HG03060 (cell line): ENCODE results near the gene TEN1.
"Not testable (repeated sequence)": the region's sequence is repeated elsewhere in the genome, so short reads cannot be mapped to it uniquely, and the experiment has no call there.

Experiments used
- ATAC-seq: cut with Tn5 transposase; IDR thresholded peaks from one replicate; pipeline ENCODE4 v1.9.1; 2021; ENCODE audit warnings: low read depth, moderate number of reproducible peaks; ENCODE audit not compliant: unreplicated experiment

The TEN1 gene

GRCh38 chr17:76022973-76023899, 44.2 kb downstream of the TEN1 start:
- ATAC-seq = no peak

- no peak for ATAC-seq
Observed at GRCh38 chr17:76023900-76024237, 44.8 kb downstream of the TEN1 start.

- ATAC-seq = no peak
Observed at GRCh38 chr17:76024353-76024752, 45.3 kb downstream of the TEN1 start.

- no peak for ATAC-seq
Observed at GRCh38 chr17:76025294-76025693, 46.3 kb downstream of the TEN1 start.

- no peak for ATAC-seq
Observed at GRCh38 chr17:76026714-76027158, 47.7 kb downstream of the TEN1 start.

- no peak for ATAC-seq
Observed at GRCh38 chr17:76027159-76027839, 48.3 kb downstream of the TEN1 start, which contains the start of gene EVPL. EVPL (minus strand) TSS chr17:76027306; CDS start chr17:76027198, 108 bp downstream.

- ATAC-seq = no peak
Observed at GRCh38 chr17:76032073-76032779, 53.2 kb downstream of the TEN1 start.

GRCh38 chr17:76032780-76033108, 53.7 kb downstream of the TEN1 start:
- ATAC-seq = no peak

GRCh38 chr17:76033139-76033538, 54.1 kb downstream of the TEN1 start:
- no peak for ATAC-seq

GRCh38 chr17:76034428-76035350, 55.6 kb downstream of the TEN1 start:
- ATAC-seq = no peak

- no peak for ATAC-seq
Observed at GRCh38 chr17:76036497-76037261, 57.6 kb downstream of the TEN1 start.

- no peak for ATAC-seq
Observed at GRCh38 chr17:76038050-76038449, 59.0 kb downstream of the TEN1 start.

- ATAC-seq = no peak
Observed at GRCh38 chr17:76039121-76039520, 60.1 kb downstream of the TEN1 start.

GRCh38 chr17:76040376-76040775, 61.3 kb downstream of the TEN1 start:
- ATAC-seq = no peak

- ATAC-seq = not testable (repeated sequence)
Observed at GRCh38 chr17:76042868-76043267, 63.8 kb downstream of the TEN1 start.

- not testable (repeated sequence) for ATAC-seq
Observed at GRCh38 chr17:76044475-76045007, 65.5 kb downstream of the TEN1 start.

- no peak for ATAC-seq
Observed at GRCh38 chr17:76046064-76046463, 67.0 kb downstream of the TEN1 start.

- ATAC-seq = no peak
Observed at GRCh38 chr17:76048025-76048605, 69.1 kb downstream of the TEN1 start.

GRCh38 chr17:76048711-76049110, 69.7 kb downstream of the TEN1 start:
- no peak for ATAC-seq
